ENCODE measurements around the gene THAP9. TPM values are rescaled to one million over a fixed set of nuclear protein-coding genes. Genes with fewer than 3 reads are reported as not detected.

The THAP9 gene
- total RNA-seq, 1 donor from 2014 or later = 3.3 TPM

GRCh38 chr4:82969414-82969813 lies 68.9 kb downstream of the THAP9 start:
- Histone ChIP-seq H3K4me2 (ENCODE audit: low read length) (no peak overlapping the region), H3K27me3 (ENCODE audit: insufficient read depth, low read length) (no peaks in the 10 kb centered on the region), H2AFZ (ENCODE audit: low read depth, low read length) (no peak overlapping the region), H4K20me1 (ENCODE audit: insufficient read depth, low read length) (no peaks in the 10 kb centered on the region), H3K27ac (ENCODE audit: low read depth, low read length) (no peak overlapping the region), H3K79me2 (ENCODE audit: insufficient read depth, low read length) (no peaks in the 10 kb centered on the region), H3K4me1 (ENCODE audit: insufficient read depth, low read length) (no peaks in the 10 kb centered on the region), H3K9me3 (ENCODE audit: insufficient read depth, low read depth, low read length) (no peaks in the 10 kb centered on the region), H3K36me3 (ENCODE audit: insufficient read depth, low read length) (peaks cover 5% of the 10 kb centered on the region), H3K9ac (ENCODE audit: low read length) (no peak overlapping the region), H3K4me3 (ENCODE audit: insufficient read depth, low read depth, low read length) (no peak overlapping the region)
- no peak for DNase-seq (ENCODE audit: low read depth)
- H3K4me3 Mint-ChIP-seq (ENCODE audit: unreplicated experiment) = no peak overlapping the region
- H3K36me3 Mint-ChIP-seq (ENCODE audit: low read depth, unreplicated experiment) = peaks cover 7% of the 10 kb centered on the region
- no peaks in the 10 kb centered on the region for H3K27me3 Mint-ChIP-seq (ENCODE audit: low read depth, unreplicated experiment)
- TF ChIP-seq EZH2 (IDR thresholded peaks at IDR 0.05; ENCODE audit: insufficient read depth, low read length) = no peak
- TF ChIP-seq CTCF (IDR thresholded peaks at IDR 0.05; ENCODE audit: insufficient read depth, low read depth, low read length) = no peak
- H3K27ac Mint-ChIP-seq (ENCODE audit: unreplicated experiment) = no peak overlapping the region
- FAIRE-seq = no peak
- no peaks in the 10 kb centered on the region for H3K9me3 Mint-ChIP-seq (ENCODE audit: unreplicated experiment)
- no peaks in the 10 kb centered on the region for H3K4me1 Mint-ChIP-seq (ENCODE audit: low read depth, unreplicated experiment)

Other genes starting within 250 kb of the THAP9 start
- 61.7 and 63.1 TPM in 2 replicates for gene SCD5, start 101.9 kb upstream of the THAP9 start, total RNA-seq
- 471 and 483 TPM in 2 replicates for gene SEC31A, start 9.6 kb upstream of the THAP9 start, total RNA-seq
- 9.6 and 11.1 TPM in 2 replicates for gene LIN54, start 110.1 kb downstream of the THAP9 start, total RNA-seq
- 35.2 and 39.3 TPM in 2 replicates for gene COPS4, start 134.4 kb downstream of the THAP9 start, total RNA-seq
- 19.5 and 27.8 TPM in 2 replicates for gene PLAC8, start 214.0 kb downstream of the THAP9 start, total RNA-seq

All from astrocyte (in vitro differentiated cells and primary cell).